Caco-2 (cell line): Measurements from ENCODE around the gene MTG1. TPM values are rescaled to one million over a fixed set of nuclear protein-coding genes. Genes with fewer than 3 reads are reported as not detected.

Experiments used
- BruUV-seq: library from RNA; stranded (reverse); fragments of 400-500 nt; replicated peaks from 2 replicates; lab custom pipeline; 2021; lab: Mats Ljungman, UMichigan
- CTCF ChIA-PET: fragments of 300-600 bp; sonication (Branson Sonifier 250); formaldehyde crosslinking; loops from one replicate; lab custom pipeline; 2022; ENCODE audit warnings: antibody characterized with exemption; lab: Charles Lee
- POLR2A ChIA-PET: fragments of 300-600 bp; sonication (Branson Sonifier 250); formaldehyde crosslinking; loops from one replicate; lab custom pipeline; 2022; ENCODE audit warnings: antibody characterized with exemption; lab: Charles Lee
- DNase-seq, 2 experiments: peaks; one replicate each; pipeline versions ENCODE4 v3.0.0 to v3.0.0-alpha.2; 2020 to 2022
- H3K27me3 ChIP-seq: replicated peaks from 2 replicates; pipeline ENCODE4 v1.6.0; 2011; ENCODE audit warnings: low read length; ENCODE audit not compliant: control insufficient read depth, insufficient read depth
- H3K36me3 ChIP-seq: 2 replicates; pipeline ENCODE4 v1.5.1; 2011; ENCODE audit warnings: low read length; ENCODE audit not compliant: control insufficient read depth, insufficient read depth
- H3K4me1 ChIP-seq: fragments of 250-450 bp; sonication (Bioruptor Pico); 2 replicates; pipeline ENCODE4 v1.5.1; 2020; ENCODE audit warnings: mild to moderate bottlenecking
- H3K4me3 ChIP-seq: 2 replicates; pipeline ENCODE4 v1.5.1; 2011; ENCODE audit warnings: low read depth, mild to moderate bottlenecking, control low read depth, low read length
- H3K9me3 ChIP-seq: fragments of 250-450 bp; sonication (Bioruptor Pico); 2 replicates; pipeline ENCODE4 v1.5.1; 2020; ENCODE audit warnings: mild to moderate bottlenecking, moderate library complexity
- H3K27ac Mint-ChIP-seq: one replicate; pipeline ENCODE4 v1.8.0; 2022; ENCODE audit warnings: mixed read lengths; ENCODE audit not compliant: unreplicated experiment
- H3K27me3 Mint-ChIP-seq: one replicate; pipeline ENCODE4 v1.8.0; 2022; ENCODE audit warnings: mixed read lengths; ENCODE audit not compliant: insufficient read depth, unreplicated experiment
- H3K36me3 Mint-ChIP-seq: one replicate; pipeline ENCODE4 v1.8.0; 2022; ENCODE audit warnings: mild to moderate bottlenecking, mixed read lengths; ENCODE audit not compliant: insufficient read depth, unreplicated experiment
- H3K4me1 Mint-ChIP-seq: one replicate; pipeline ENCODE4 v1.8.0; 2022; ENCODE audit warnings: low read depth, mixed read lengths; ENCODE audit not compliant: unreplicated experiment
- H3K4me3 Mint-ChIP-seq: one replicate; pipeline ENCODE4 v1.8.0; 2022; ENCODE audit warnings: mild to moderate bottlenecking, moderate library complexity, mixed read lengths; ENCODE audit not compliant: unreplicated experiment
- H3K9me3 Mint-ChIP-seq: one replicate; pipeline ENCODE4 v1.8.0; 2022; ENCODE audit warnings: mixed read lengths; ENCODE audit not compliant: unreplicated experiment
- CTCF ChIP-seq, 2 experiments: fragments of 200-600 bp in 1 of 2; IDR thresholded peaks; 1 replicate in 1 of 2; 2 replicates in 1 of 2; pipeline versions ENCODE4 v1.5.1 to v1.8.0; 2011 to 2022; ENCODE audit warnings: antibody characterized with exemption in 1 of 2, control low read depth in 1 of 2, inconsistent platforms in 1 of 2, low read depth in 1 of 2, low read length in 1 of 2, mild to moderate bottlenecking in 1 of 2, moderate library complexity in 1 of 2; ENCODE audit not compliant: insufficient read depth in 1 of 2, severe bottlenecking in 1 of 2, unreplicated experiment in 1 of 2
- intact Hi-C: fragments of 100-400 bp; cut with micrococcal nuclease; formaldehyde crosslinking; loops from one replicate; pipeline ENCODE4 v1.10.0; 2022; ENCODE audit not compliant: unreplicated experiment
- total RNA-seq: library from RNA; stranded (reverse); gene quantifications from 2 replicates; pipeline ENCODE4 v1.2.3, GENCODE V29; 2022

The MTG1 gene
- total RNA-seq, 1 experiment from 2014 or later = 113 TPM

- intact Hi-C loops = no loop called here
- Histone ChIP-seq H3K27me3 (no peaks in the 10 kb centered on the region), H3K4me1 (peaks cover 34% of the 10 kb centered on the region), H3K9me3 (no peaks in the 10 kb centered on the region), H3K4me3 (no peak overlapping the region), H3K36me3 (peaks cover 13% of the 10 kb centered on the region)
- peak overlapping the region; percentile 1 for H3K27ac Mint-ChIP-seq
- H3K4me1 Mint-ChIP-seq = peaks cover 26% of the 10 kb centered on the region
- ChIA-PET POLR2A (interaction anchor here (0.7 kb wide), 1 partner anchor 10 kb away, joined by 4 read pairs; no protein-coding TSS in a partner anchor), CTCF (interaction anchor here (0.6 kb wide), 1 partner anchor 31 kb away, joined by 3 read pairs; no protein-coding TSS in a partner anchor)
- no peak overlapping the region for H3K4me3 Mint-ChIP-seq
- no peaks in the 10 kb centered on the region for H3K9me3 Mint-ChIP-seq
- H3K36me3 Mint-ChIP-seq = peaks cover 75% of the 10 kb centered on the region
- H3K27me3 Mint-ChIP-seq = no peaks in the 10 kb centered on the region
- TF ChIP-seq CTCF (IDR thresholded peaks at IDR 0.05; ENCODE audit: insufficient read depth in 1 of 2, low read depth in 1 of 2, low read length in 1 of 2, severe bottlenecking in 1 of 2, unreplicated experiment in 1 of 2) = no peak
- no peak for DNase-seq
- BruUV-seq = no TSS peak
Observed at GRCh38 chr10:133361773-133362441, 32.0 kb upstream of the MTG1 start.

DNA sequence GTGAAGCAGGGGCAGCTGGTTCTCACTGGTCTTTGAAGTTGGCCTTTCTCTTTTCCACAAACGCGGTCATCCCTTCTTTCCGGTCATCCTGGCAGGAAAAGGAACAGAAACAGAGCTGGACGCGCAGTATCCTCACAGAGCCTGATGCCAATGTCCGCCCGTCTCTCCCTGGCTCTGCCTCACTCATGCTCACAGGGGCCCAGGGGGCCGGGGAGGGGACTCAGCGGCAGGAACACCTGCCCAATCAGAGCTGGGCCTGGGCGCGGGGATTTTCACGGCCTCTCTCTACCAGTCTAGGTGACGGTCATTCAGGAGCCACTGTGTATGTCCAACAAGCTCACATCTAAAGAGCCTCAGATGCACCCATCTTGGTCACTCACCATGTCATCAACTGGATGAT is 31.1 kb upstream of the MTG1 start:
- BruUV-seq = no TSS peak
- no peak for DNase-seq
- Histone ChIP-seq H3K9me3 (no peaks in the 10 kb centered on the region), H3K27me3 (no peaks in the 10 kb centered on the region), H3K36me3 (peaks cover 13% of the 10 kb centered on the region), H3K4me3 (no peak overlapping the region), H3K4me1 (peaks cover 34% of the 10 kb centered on the region)
- TF ChIP-seq CTCF (IDR thresholded peaks at IDR 0.05; ENCODE audit: insufficient read depth in 1 of 2, low read depth in 1 of 2, low read length in 1 of 2, severe bottlenecking in 1 of 2, unreplicated experiment in 1 of 2) = no peak
- ChIA-PET POLR2A (interaction anchor here (1.1 kb wide), 1 partner anchor 11 kb away, joined by 3 read pairs; no protein-coding TSS in a partner anchor), CTCF (no interaction called here)
- intact Hi-C loops = no loop called here
- no peak overlapping the region for H3K4me3 Mint-ChIP-seq
- H3K9me3 Mint-ChIP-seq = no peaks in the 10 kb centered on the region
- peaks cover 26% of the 10 kb centered on the region for H3K4me1 Mint-ChIP-seq
- no peaks in the 10 kb centered on the region for H3K27me3 Mint-ChIP-seq
- peaks cover 76% of the 10 kb centered on the region for H3K36me3 Mint-ChIP-seq
- H3K27ac Mint-ChIP-seq = no peak overlapping the region

DNA sequence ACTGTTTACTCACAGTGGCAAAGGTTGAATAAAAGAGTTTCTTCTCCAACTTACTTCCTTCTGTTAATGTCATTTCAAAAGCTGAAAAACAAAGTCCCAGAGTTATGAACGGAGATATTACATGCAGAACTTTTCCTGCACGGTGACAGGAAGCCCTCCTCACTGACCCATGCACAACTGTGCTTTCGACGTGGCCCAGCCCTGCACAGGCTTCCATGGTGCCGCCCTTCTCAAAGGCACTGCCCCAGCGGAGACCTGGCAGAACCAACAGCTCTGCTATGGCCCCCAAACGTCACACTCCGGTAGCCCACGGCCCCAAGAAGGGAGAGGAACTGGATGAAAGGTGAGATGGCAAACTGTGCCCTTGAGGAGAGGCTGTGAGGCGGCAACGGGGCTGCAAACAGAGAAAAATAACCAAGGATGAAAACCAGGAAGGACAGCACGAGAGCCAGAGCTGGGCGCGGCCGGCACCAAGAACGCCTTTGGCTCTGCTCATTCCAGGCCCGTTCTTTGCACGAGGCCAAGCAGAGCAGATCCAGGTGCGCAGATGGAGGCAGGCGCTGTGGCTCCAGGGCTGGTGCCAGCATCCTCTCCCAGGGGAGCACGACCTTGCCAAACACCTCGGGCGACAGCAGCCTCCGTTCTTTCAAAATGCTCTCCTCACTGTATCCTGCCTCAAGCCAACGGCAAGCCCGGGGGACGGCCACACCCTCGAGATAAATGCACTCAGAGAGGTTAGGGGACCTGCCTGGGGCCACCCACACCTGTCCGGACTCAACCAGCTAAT is 29.1 kb upstream of the MTG1 start:
- H3K36me3 Mint-ChIP-seq = peaks cover 89% of the 10 kb centered on the region
- no peaks in the 10 kb centered on the region for H3K9me3 Mint-ChIP-seq
- H3K9me3 ChIP-seq = no peaks in the 10 kb centered on the region
- intact Hi-C loops = no loop called here
- H3K4me3 ChIP-seq = no peak overlapping the region
- H3K36me3 ChIP-seq = peaks cover 15% of the 10 kb centered on the region
- ChIA-PET POLR2A (interaction anchor here (0.6 kb wide), 1 partner anchor 17 kb away, joined by 3 read pairs; no protein-coding TSS in a partner anchor), CTCF (no interaction called here)
- no peaks in the 10 kb centered on the region for H3K27me3 Mint-ChIP-seq
- H3K27ac Mint-ChIP-seq = no peak overlapping the region
- H3K4me1 ChIP-seq = peaks cover 16% of the 10 kb centered on the region
- peaks cover 22% of the 10 kb centered on the region for H3K4me1 Mint-ChIP-seq
- no peak for TF ChIP-seq CTCF (IDR thresholded peaks at IDR 0.05; ENCODE audit: insufficient read depth in 1 of 2, low read depth in 1 of 2, low read length in 1 of 2, severe bottlenecking in 1 of 2, unreplicated experiment in 1 of 2)
- H3K4me3 Mint-ChIP-seq = no peak overlapping the region
- DNase-seq = no peak
- no TSS peak for BruUV-seq
- H3K27me3 ChIP-seq = no peaks in the 10 kb centered on the region
